Measurements from ENCODE around the gene ACAP1.

ACAP1 gene

GRCh38 chr17:7389924-7390910 is 53.9 kb downstream of the ACAP1 start:
- no peak for DNase-seq (ENCODE audit: low read depth, low spot score)

DNA sequence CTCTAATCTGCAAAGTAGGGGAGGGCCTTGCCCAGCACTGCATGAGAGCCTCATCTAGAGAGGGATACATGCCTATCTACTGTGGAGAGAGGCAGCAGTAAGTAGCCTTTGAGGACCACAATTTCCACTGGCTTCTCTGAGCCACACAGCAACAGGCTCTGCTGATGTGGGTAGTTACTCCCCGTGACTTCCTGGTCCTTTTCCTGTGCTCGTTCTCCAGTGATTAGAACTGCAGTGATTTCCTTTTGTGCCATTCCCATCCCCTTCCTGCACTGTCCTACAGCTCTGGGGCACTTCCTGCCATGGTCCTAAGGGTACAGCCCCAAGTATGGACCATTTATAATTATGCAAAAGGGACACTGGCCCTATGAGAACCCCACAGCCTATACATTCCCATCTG is 55.0 kb downstream of the ACAP1 start:
- DNase-seq (ENCODE audit: low read depth, low spot score): no peak

DNA sequence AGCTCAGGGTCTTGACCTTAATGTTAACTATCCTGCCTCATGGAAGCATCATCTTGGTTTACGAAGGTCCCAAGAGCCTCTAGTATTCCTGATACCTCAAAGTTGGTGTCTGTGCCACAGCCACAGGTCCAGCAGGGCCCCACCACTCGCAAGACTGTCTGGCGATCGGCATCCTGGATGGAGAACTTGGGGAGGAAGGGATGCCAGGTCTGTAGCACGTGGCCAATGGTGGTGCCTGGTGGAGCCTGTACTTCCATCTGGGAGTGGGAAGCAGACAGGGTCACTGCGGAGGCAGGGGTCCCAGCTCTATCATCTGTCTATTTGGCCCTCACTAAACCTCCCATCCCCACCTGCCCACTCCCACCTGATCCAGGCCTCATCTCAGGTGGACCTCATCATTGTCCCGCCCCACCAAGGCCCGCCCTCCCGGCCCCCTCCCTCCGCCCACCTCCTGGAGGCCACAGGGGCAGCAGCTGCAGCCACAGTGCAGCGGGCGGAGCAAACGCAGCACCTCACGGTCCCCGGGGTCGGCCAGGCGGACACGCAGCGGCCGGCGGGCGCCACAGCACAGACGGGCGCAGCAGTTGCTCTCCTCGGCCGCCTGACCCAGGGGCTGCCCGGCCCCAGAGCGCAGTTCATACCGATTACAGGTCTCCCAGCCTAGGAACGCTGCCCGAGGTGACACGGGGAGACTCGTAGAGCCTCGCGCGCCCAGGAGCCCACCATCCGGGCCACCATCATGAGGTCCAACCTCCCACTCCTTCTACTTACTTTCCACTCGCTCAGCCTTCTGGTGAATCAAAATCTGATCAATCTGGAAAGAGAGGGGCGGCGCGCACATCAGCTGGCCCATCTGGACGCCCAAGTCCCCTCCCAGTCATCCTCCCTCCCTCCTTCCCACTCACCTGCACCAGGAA is 56.6 kb downstream of the ACAP1 start:
- no peak for DNase-seq (ENCODE audit: low read depth, low spot score)

DNA sequence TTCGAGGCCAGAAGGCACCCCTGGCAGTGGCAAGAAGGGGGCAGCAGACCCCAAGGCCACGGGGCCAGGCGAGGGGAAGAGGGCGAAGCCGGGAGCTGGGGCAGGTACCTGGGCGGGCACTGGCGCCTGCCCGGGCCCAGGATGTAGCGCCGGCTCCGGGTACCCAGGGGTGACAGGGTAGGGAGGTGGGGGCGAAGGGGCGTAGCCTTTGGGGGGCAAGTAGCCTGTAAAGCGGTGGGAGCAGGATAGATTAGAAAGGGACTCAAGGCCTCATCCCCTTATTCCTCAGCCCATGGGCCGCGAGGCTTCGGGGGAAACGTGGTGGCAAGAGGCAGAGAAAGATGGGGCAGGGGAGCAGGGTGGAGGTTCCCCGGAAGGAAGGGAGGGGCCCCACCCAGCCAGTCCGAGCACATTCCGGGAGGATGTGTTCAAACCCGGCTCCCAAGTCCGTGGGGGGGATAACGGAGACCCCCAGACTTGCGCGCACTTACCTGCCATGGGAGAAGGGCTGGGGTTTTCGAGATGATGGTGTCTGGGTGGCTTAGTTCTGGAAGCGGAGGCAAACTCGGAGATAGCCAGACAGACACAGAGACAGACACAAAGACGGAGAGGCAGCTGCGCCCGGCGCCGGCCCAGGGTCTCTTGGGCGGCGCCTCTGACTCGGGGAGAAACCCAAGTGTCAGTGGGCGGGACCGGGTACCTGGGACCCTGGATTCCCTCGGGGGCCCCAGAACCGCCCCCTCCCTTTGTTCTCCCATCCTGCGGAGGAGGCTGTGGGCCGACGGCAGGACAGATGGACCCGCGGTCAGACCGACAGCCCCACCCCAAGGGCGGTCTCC is 57.5 kb downstream of the ACAP1 start:
- peak; percentile 39 for DNase-seq (ENCODE audit: low read depth, low spot score)

GRCh38 chr17:7394452-7395191 is 58.3 kb downstream of the ACAP1 start, which contains the start of gene PLSCR3:
TSS of gene PLSCR3 (minus strand) at chr17:7394525. CDS start at chr17:7394110, 415 bp downstream.
- DNase-seq (ENCODE audit: low read depth, low spot score): peak; percentile 94

- no peak for DNase-seq (ENCODE audit: low read depth, low spot score)
Measured at GRCh38 chr17:7396147-7396546, 59.8 kb downstream of the ACAP1 start.

GRCh38 chr17:7398612-7399011 is 62.3 kb downstream of the ACAP1 start:
- DNase-seq (ENCODE audit: low read depth, low spot score): no peak
